Hepatocyte (in vitro differentiated cells): ENCODE measurements around the gene PAX7.
A peak's percentile ranks its signal among the peaks of the same experiment; 100 is the strongest.

Source experiments
- EZH2 ChIP-seq: fragments of 200-600 bp; sonication (generic); IDR thresholded peaks from 2 replicates; pipeline ENCODE4 v1.6.1; 2016; ENCODE audit warnings: antibody characterized with exemption, mild to moderate bottlenecking, borderline replicate concordance
- EZH2phosphoT487 ChIP-seq: fragments of 200-600 bp; sonication (generic); IDR thresholded peaks from one replicate; pipeline ENCODE4 v1.6.1; 2018; ENCODE audit warnings: antibody characterized with exemption, mild to moderate bottlenecking, low read depth, moderate library complexity; ENCODE audit not compliant: unreplicated experiment, severe bottlenecking
- TF ChIP-seq, protein P1 (sequence below): fragments of 200-600 bp; sonication (generic); IDR thresholded peaks from 2 replicates; pipeline ENCODE4 v1.5.1; 2016; ENCODE audit warnings: antibody characterized with exemption, mild to moderate bottlenecking; ENCODE audit not compliant: poor library complexity

DNA sequence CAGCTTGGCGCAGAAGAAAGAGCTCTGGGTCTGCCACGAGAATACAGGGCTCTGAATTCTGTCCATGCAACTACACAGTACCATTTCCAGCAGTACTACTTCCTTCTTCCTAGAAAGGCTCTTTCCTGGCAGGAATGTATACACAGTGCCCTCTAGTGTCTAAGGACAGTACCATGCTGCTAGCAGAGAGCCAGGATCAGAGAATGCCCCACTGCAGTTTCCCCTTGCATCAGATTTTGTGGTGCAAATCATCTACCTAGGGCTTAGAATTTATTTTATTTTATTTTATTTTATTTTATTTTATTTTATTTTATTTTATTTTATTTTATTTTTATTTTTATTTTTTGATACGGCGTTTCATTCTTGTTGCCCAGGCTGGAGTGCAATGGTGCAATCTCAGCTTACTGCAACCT is 50.8 kb downstream of the PAX7 start:
- TF ChIP-seq EZH2, result no peak
- TF ChIP-seq EZH2phosphoT487, result no peak
- TF ChIP-seq, protein P1, sequence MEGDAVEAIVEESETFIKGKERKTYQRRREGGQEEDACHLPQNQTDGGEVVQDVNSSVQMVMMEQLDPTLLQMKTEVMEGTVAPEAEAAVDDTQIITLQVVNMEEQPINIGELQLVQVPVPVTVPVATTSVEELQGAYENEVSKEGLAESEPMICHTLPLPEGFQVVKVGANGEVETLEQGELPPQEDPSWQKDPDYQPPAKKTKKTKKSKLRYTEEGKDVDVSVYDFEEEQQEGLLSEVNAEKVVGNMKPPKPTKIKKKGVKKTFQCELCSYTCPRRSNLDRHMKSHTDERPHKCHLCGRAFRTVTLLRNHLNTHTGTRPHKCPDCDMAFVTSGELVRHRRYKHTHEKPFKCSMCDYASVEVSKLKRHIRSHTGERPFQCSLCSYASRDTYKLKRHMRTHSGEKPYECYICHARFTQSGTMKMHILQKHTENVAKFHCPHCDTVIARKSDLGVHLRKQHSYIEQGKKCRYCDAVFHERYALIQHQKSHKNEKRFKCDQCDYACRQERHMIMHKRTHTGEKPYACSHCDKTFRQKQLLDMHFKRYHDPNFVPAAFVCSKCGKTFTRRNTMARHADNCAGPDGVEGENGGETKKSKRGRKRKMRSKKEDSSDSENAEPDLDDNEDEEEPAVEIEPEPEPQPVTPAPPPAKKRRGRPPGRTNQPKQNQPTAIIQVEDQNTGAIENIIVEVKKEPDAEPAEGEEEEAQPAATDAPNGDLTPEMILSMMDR, result peak; percentile 80
